Coronary artery (tissue), 2 donors: Measurements from ENCODE around the gene H3-3A.
"Not testable (repeated sequence)": the region's sequence is repeated elsewhere in the genome, so short reads cannot be mapped to it uniquely, and the experiment has no call there.

ENCODE experiments used
- DNase-seq: peaks from one replicate; pipeline ENCODE4 v3.0.0-alpha.2; 2017; ENCODE audit warnings: low spot score
- H3K27ac ChIP-seq, 2 donors: fragments of 200-600 bp; sonication (generic); one replicate each; pipeline ENCODE4 v1.5.1; 2016 to 2019
- H3K4me3 ChIP-seq: fragments of 200-600 bp; sonication (generic); 2 replicates; pipeline ENCODE4 v1.5.1; 2016; ENCODE audit warnings: mild to moderate bottlenecking, moderate library complexity
- CTCF ChIP-seq: fragments of 200-600 bp; sonication (generic); IDR thresholded peaks from one replicate; pipeline ENCODE4 v1.5.1; 2019; ENCODE audit warnings: antibody characterized with exemption

H3-3A gene

GRCh38 chr1:226083302-226084101 is 21.0 kb downstream of the H3-3A start:
- DNase-seq = peak; percentile 91
- H3K27ac ChIP-seq = peak overlapping the region; percentile 80 to 92
- no peak for TF ChIP-seq CTCF

DNA sequence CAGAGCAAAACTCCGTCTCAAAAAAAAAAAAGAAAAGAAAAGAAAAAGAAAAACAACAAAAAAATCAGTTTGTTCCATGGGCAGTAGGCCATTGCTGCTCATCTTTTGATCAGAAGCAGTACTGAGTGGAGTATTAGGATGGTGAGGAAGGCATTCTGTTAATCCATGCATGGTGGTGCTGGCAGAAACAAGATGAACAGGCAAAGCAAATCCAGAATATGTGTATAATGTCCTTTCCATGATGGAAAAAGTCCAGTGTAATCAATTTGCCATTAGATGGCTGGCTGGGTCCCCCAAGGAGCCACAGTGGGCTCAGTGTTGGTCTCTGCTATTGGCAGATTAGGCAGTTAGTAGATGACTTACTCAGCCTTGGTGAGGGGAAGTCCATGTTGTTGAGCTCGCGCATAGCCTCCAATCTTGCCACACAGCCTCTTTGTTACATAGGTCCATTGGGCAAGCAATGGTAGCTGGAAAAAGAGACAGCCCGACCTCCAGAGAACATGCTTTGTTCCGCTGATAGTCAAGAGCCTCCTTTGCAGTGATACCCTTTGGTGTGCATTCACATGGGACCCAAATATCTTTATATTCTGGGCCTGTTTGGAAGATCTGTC is 23.3 kb downstream of the H3-3A start:
- Histone ChIP-seq H3K27ac (no peak overlapping the region), H3K4me3 (no peak overlapping the region)
- no peak for DNase-seq
- TF ChIP-seq CTCF = no peak

More at GRCh38 chr1:226083302-226084101, 21.0 kb downstream of the H3-3A start:
- peak overlapping the region; percentile 93 for H3K4me3 ChIP-seq

DNA sequence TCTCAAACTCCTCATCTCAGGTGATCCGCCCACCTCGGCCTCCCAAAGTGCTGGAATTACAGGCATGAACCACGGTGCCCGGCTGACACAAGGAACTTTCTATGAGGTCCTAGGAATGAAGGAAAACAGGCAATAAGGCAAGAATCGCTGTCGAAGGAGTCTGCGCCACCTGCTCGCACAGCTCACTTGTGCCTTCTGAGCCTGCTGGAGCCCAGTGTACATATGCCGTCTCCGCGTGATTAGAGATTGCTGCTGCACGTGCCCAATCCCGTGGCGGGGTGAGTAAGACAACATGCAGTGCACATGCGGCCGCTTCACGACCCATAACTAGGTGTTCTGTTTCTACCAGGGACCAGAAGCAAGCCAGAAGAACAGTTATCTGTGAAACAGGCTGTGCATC is 24.3 kb downstream of the H3-3A start:
- Histone ChIP-seq H3K27ac (no peak overlapping the region), H3K4me3 (no peak overlapping the region)
- no peak for TF ChIP-seq CTCF
- DNase-seq = no peak

DNA sequence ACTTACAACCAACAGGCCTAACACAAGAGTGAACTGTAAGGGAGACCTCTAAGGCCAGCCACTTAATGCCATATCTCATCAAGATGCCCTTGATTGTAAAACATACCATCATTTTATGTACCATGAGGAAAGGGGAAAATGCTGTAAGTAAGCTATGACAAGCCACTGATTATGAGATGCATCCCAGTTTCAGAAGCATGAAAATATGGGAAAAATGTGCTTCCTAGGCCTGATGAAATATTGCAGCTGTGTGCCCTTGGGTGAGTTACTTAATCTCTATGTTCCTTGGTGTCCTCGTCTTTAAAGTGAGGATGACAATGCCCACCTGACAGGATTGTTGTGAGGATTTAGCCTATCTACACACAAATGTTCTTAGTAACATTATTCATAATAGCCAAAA is 28.9 kb downstream of the H3-3A start:
- Histone ChIP-seq H3K27ac (no peak overlapping the region), H3K4me3 (no peak overlapping the region)
- TF ChIP-seq CTCF = no peak
- DNase-seq = no peak

DNA sequence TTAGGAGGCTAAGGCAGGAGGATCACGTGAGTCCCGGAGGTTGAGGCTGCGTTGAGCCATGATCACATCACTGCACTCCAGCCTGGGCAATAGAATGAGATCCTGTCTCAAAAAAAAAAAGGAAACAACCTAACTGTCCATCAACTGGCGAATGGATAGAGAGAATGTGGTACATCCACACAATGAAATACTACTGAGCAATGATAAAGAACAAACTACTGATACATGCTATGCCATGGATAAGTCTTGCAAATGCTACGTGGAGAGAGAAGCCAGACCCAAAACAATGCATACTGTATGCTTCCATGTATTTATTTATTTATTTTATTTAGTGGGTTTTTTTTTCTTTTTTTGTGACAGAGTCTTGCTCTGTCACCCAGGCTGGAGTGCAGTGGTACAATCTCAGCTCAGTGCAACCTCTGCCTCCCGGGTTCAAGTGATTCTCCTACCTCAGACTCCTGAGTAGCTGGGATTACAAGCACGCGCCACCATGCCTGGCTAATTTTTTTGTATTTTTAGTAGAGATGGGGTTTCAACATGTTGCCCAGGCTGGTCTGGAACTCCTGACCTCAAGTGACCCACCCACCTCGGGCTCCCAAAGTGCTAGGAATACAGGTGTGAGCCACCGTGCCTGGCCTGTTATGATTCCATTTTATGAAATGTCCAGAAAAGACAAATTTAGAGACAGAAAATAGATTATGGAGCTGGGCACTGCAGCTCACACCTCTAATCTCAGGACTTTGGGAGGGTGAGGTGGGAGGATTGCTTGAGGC is 29.7 kb downstream of the H3-3A start:
- H3K27ac ChIP-seq, DNase-seq, H3K4me3 ChIP-seq: not testable (repeated sequence)

- Histone ChIP-seq H3K4me3 (no peak overlapping the region), H3K27ac (no peak overlapping the region)
- TF ChIP-seq CTCF = no peak
- no peak for DNase-seq
Measured at GRCh38 chr1:226092965-226093364, 30.4 kb downstream of the H3-3A start.

DNA sequence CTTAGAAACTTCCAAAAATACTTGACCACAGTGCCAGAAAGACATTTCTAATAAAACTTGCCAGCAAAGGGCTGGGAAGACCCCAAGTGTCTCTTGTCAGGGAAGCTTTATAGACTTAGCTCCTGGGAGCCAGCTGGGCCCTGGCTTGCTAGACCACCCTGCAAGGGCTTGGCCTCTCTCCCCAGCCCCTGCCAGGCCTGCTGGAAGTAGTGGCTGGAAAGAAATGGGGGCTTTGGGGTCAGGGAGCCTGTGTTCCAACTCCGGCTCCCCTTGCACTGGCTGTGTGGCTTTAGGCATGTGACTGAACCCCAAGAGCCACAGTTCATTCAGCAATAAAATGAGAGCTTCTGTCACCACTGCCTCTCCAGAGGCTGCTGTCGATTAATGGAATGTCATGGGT is 31.1 kb downstream of the H3-3A start:
- H3K27ac ChIP-seq = no peak overlapping the region
- no peak for DNase-seq
- TF ChIP-seq CTCF = no peak
- H3K4me3 ChIP-seq = no peak overlapping the region
